Natural killer cell (primary cell): Measurements from ENCODE around the gene IFITM10. TPM values are rescaled to one million over a fixed set of nuclear protein-coding genes. Genes with fewer than 3 reads are reported as not detected.

Source experiments
- ATAC-seq, 3 donors: fragments of 150-1000 bp in 2 of 3; fragments of 200-7000 bp in 1 of 3; cut with Tn5 transposase; 1 replicate in 1 of 3; 2 replicates in 2 of 3; pipeline ENCODE4 v1.10.0; 2021; ENCODE audit warnings: mild to moderate bottlenecking in 2 of 3, moderate library complexity in 2 of 3
- DNase-seq, 2 donors: peaks; one replicate each; pipeline versions ENCODE4 v3.0.0 to v3.0.0-alpha.2; 2013 to 2021; ENCODE audit warnings: mixed read lengths in 1 of 2
- H3K27ac ChIP-seq: one replicate; pipeline ENCODE4 v1.5.1; 2013; ENCODE audit warnings: mild to moderate bottlenecking, low read length
- H3K27me3 ChIP-seq: one replicate; pipeline ENCODE4 v1.6.1; 2013; ENCODE audit warnings: low read length; ENCODE audit not compliant: control insufficient read depth, insufficient read depth
- H3K36me3 ChIP-seq: one replicate; pipeline ENCODE4 v1.6.1; 2013; ENCODE audit warnings: low read length; ENCODE audit not compliant: control insufficient read depth, insufficient read depth
- H3K4me1 ChIP-seq: one replicate; pipeline ENCODE4 v1.6.1; 2013; ENCODE audit warnings: low read length; ENCODE audit not compliant: control insufficient read depth, insufficient read depth
- H3K4me3 ChIP-seq: one replicate; pipeline ENCODE4 v1.5.1; 2013; ENCODE audit warnings: low read length
- H3K9me3 ChIP-seq: one replicate; pipeline ENCODE4 v1.6.1; 2013; ENCODE audit warnings: low read length; ENCODE audit not compliant: control insufficient read depth, insufficient read depth
- H3K27ac Mint-ChIP-seq, 2 donors: one replicate each; pipeline ENCODE4 v1.8.0; 2022; ENCODE audit warnings: mild to moderate bottlenecking in 2 of 2, mixed read lengths in 2 of 2, moderate library complexity in 1 of 2
- H3K27me3 Mint-ChIP-seq, 2 donors: one replicate each; pipeline ENCODE4 v1.8.0; 2022; ENCODE audit warnings: low read depth in 2 of 2, mixed read lengths in 2 of 2
- H3K36me3 Mint-ChIP-seq: one replicate; pipeline ENCODE4 v1.8.0; 2022; ENCODE audit warnings: mixed read lengths
- H3K4me1 Mint-ChIP-seq, 2 donors: one replicate each; pipeline ENCODE4 v1.8.0; 2022; ENCODE audit warnings: mixed read lengths in 2 of 2
- H3K4me3 Mint-ChIP-seq: one replicate; pipeline ENCODE4 v1.8.0; 2022; ENCODE audit warnings: mild to moderate bottlenecking, moderate library complexity, mixed read lengths
- H3K9me3 Mint-ChIP-seq, 2 donors: one replicate each; pipeline ENCODE4 v1.8.0; 2022; ENCODE audit warnings: mixed read lengths in 2 of 2
- WGBS: methylation state at CpG from one replicate; pipeline ENCODE4 v1.1.7; 2013; ENCODE audit warnings: missing lambda C conversion rate; ENCODE audit not compliant: insufficient coverage; 5-methylcytosine and 5-hydroxymethylcytosine counted together
- intact Hi-C: fragments of 100-400 bp; cut with micrococcal nuclease; formaldehyde crosslinking; loops from one replicate; pipeline ENCODE4 v1.14.2; 2022
- total RNA-seq, 4 donors: library from RNA; stranded (reverse); fragments of 120-200 nt in 1 of 4; gene quantifications; one replicate each; pipeline versions ENCODE4 v1.2.3 to v1.2.4, GENCODE V29; 2013 to 2022
- TF ChIP-seq, protein P1 (sequence below): fragments of 200-600 bp; IDR thresholded peaks from one replicate; pipeline ENCODE4 v1.8.0; 2022; ENCODE audit warnings: antibody characterized with exemption

Gene IFITM10
- total RNA-seq, 3 donors from 2014 or later (not counting 1 experiment from before 2014, with no cell fraction given), result 5.5 to 8.1 (median 6.5) TPM

DNA sequence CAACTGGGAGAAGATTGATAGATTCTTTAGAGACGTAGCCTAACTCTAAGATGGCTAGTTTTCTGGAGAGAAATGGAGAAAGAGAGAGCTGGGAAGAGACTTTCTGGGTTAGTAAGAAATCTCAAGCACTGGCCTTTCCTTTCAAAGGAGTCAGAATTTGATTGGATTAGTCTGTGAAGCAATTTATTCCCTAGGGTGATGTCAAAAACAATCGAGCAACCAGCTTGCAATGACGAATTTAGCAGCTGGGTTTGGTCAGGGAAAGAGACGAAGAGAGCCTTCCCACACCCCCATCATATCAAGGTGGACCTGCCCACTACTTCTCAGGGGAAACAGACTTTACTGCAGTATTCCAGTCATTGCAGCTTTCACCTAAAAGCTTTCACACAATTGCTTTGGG is 42.6 kb downstream of the IFITM10 start:
- Mint-ChIP-seq H3K27me3 (peaks cover 7 to 8% of the 10 kb centered on the region in 2 donors), H3K27ac (no peak overlapping the region), H3K9me3 (no peaks in the 10 kb centered on the region), H3K36me3 (no peaks in the 10 kb centered on the region), H3K4me1 (peaks cover 0 to 12% of the 10 kb centered on the region in 2 donors), H3K4me3 (no peak overlapping the region)
- H3K4me3 ChIP-seq, result no peak overlapping the region
- no peak overlapping the region for H3K27ac ChIP-seq
- 66% methylated on average over 4 of the region's 4 CpGs for WGBS
- intact Hi-C loops, result no loop called here
- H3K9me3 ChIP-seq, result no peaks in the 10 kb centered on the region
- TF ChIP-seq, protein P1, sequence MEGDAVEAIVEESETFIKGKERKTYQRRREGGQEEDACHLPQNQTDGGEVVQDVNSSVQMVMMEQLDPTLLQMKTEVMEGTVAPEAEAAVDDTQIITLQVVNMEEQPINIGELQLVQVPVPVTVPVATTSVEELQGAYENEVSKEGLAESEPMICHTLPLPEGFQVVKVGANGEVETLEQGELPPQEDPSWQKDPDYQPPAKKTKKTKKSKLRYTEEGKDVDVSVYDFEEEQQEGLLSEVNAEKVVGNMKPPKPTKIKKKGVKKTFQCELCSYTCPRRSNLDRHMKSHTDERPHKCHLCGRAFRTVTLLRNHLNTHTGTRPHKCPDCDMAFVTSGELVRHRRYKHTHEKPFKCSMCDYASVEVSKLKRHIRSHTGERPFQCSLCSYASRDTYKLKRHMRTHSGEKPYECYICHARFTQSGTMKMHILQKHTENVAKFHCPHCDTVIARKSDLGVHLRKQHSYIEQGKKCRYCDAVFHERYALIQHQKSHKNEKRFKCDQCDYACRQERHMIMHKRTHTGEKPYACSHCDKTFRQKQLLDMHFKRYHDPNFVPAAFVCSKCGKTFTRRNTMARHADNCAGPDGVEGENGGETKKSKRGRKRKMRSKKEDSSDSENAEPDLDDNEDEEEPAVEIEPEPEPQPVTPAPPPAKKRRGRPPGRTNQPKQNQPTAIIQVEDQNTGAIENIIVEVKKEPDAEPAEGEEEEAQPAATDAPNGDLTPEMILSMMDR, result no peak
- no peaks in the 10 kb centered on the region for H3K27me3 ChIP-seq
- H3K4me1 ChIP-seq, result peaks cover 19% of the 10 kb centered on the region
- ATAC-seq (no peak), DNase-seq (no peak)
- no peaks in the 10 kb centered on the region for H3K36me3 ChIP-seq

DNA sequence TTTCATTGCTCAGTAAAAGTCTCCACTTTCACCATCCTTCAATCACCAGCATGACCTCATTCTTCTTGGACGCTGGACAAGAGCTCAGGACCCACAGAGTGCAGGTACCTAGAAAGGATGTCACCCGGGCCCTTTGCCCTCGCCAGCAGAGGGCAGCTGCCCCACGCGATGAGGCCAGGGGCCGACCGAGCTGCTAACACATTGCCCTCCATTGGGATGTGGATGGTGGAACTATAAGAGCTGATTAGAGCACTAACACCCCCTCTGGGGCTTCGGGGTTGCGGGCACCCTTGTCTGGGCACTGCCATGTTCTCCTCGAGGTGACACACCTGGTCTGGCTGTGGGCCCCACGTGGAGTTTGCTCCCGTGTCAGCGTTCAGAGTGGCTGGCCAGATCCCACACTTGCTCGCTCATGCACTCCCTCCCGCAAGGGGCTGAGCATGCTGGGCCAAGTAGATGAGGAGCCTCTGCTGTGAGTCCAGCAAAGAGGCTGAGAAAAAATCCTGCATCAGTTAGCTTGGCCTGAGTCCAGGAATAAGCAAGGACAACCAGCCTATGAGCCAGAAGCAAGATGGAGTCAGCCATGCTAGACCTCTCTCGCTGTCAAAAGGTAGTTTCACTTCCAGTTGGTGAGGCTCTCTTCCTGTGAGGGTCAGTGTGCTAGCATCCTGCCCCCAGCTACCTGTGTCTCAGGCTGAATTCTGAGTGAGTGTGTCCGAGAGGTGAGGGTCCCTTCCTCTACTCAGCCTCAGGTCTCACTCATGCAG is 43.6 kb downstream of the IFITM10 start:
- no peaks in the 10 kb centered on the region for H3K9me3 Mint-ChIP-seq
- Histone ChIP-seq H3K9me3 (no peaks in the 10 kb centered on the region), H3K27ac (no peak overlapping the region), H3K36me3 (no peaks in the 10 kb centered on the region), H3K4me3 (no peak overlapping the region), H3K4me1 (peaks cover 19% of the 10 kb centered on the region), H3K27me3 (no peaks in the 10 kb centered on the region)
- peaks cover 8 to 10% of the 10 kb centered on the region in 2 donors for H3K27me3 Mint-ChIP-seq
- TF ChIP-seq, protein P1, result peak; percentile 11
- WGBS, result 83% methylated on average over 17 of the region's 17 CpGs
- ATAC-seq, result peak in 2 of 3 donors; percentile 39 to 64
- intact Hi-C loops, result no loop called here
- H3K36me3 Mint-ChIP-seq, result no peaks in the 10 kb centered on the region
- DNase-seq, result peak in 1 of 2 donors; percentile 38
- H3K27ac Mint-ChIP-seq, result no peak overlapping the region
- no peak overlapping the region for H3K4me3 Mint-ChIP-seq
- peaks cover 0 to 12% of the 10 kb centered on the region in 2 donors for H3K4me1 Mint-ChIP-seq

DNA sequence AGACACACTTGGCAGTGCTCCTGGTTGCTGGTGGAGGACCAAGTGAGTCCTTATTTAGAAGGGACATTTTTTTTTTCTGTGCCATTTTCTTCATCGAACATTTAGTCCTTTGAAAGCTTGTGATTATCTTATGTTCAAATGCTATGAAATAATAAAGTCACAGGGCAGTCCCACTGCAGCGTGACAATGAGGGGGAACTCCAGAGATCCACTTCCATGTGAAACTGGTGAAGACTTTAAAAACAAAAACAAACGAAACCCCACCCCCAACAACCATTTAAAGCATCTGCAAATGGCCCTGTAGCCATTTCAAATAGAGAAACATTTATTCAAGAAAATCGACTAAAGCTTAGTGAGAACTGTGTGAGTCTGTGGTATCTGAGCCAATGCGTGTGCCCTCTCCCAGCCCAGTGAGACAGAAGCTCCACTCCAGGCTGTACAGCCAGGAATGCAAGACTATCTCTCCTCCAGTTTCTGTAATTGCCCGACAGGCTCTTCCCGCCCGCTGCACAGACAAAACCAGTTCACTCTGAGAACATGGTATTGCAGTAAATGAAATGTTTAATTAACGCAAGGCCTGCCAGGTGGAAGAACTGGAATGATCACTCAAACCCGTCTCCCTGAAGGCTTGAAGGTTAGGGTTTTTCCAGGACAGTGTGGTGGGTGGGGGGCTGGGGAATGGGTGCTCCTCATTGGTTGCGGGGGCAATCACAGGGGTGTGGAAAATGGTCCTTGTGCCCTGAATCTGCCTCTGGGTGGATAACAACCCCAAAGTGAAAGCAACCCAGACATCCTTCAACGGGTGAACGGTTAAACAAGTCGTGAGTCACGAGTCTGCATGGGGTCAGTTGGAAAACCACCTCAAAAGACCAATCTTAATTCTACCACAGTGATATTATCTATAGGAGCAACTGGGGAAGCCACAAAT is 45.0 kb downstream of the IFITM10 start:
- H3K27me3 ChIP-seq, result no peaks in the 10 kb centered on the region
- 68% methylated on average over 15 of the region's 15 CpGs for WGBS
- intact Hi-C loops, result no loop called here
- H3K4me1 ChIP-seq, result peaks cover 28% of the 10 kb centered on the region
- H3K27ac Mint-ChIP-seq, result no peak overlapping the region
- peaks cover 0 to 19% of the 10 kb centered on the region in 2 donors for H3K4me1 Mint-ChIP-seq
- no peaks in the 10 kb centered on the region for H3K36me3 ChIP-seq
- TF ChIP-seq, protein P1, result no peak
- H3K4me3 Mint-ChIP-seq, result no peak overlapping the region
- H3K27me3 Mint-ChIP-seq, result peaks cover 8 to 11% of the 10 kb centered on the region in 2 donors
- DNase-seq, result no peak
- H3K36me3 Mint-ChIP-seq, result no peaks in the 10 kb centered on the region
- no peak overlapping the region for H3K27ac ChIP-seq
- ATAC-seq, result peak in 2 of 3 donors; percentile 32 to 49
- no peaks in the 10 kb centered on the region for H3K9me3 Mint-ChIP-seq
- no peak overlapping the region for H3K4me3 ChIP-seq
- peaks cover 3% of the 10 kb centered on the region for H3K9me3 ChIP-seq
